Measurements from ENCODE around the gene NOVA2. TPM values are rescaled to one million over a fixed set of nuclear protein-coding genes. Genes with fewer than 3 reads are reported as not detected.
A peak's percentile ranks its signal among the peaks of the same experiment; 100 is the strongest.

The NOVA2 gene
- total and polyA plus RNA-seq, 2 of the 8 experiments (the other 6 are each of a cell fraction or from before 2014, with no cell fraction given) = 3.2 to 24.6 TPM

- H3K27ac ChIP-seq (ENCODE audit: low read depth, low read length) = no peak overlapping the region
- H2AK5ac ChIP-seq (ENCODE audit: low read depth, low read length) = no peak overlapping the region
- H4K20me1 ChIP-seq (replicated peaks in 1 of 2; ENCODE audit: control insufficient read depth in 1 of 2, insufficient read depth in 2 of 2, low read length in 2 of 2) = peaks cover 9 to 10% of the 10 kb centered on the region in 2 experiments
- no peak overlapping the region for H2BK20ac ChIP-seq (ENCODE audit: low read length)
- peaks cover 8% of the 10 kb centered on the region; the same call in 1 of the 2 replicates for H3K23me2 ChIP-seq (ENCODE audit: low read depth, low read length)
- no peaks in the 10 kb centered on the region for H3K9me3 ChIP-seq (ENCODE audit: insufficient read depth in 2 of 2, low read depth in 1 of 2, low read length in 1 of 2)
- H3K4me1 ChIP-seq (replicated peaks in 1 of 4; ENCODE audit: control insufficient read depth in 3 of 4, insufficient read depth in 4 of 4, low read length in 3 of 4) = peaks cover 2 to 9% (median 7%) of the 10 kb centered on the region in 4 experiments; a peak in 5 of 7 replicates
- H3K9ac ChIP-seq (replicated peaks in 1 of 4; ENCODE audit: extremely low read depth in 1 of 4, low read depth in 3 of 4, low read length in 3 of 4) = no peak overlapping the region
- ChIA-PET CTCF (ENCODE audit: partially characterized antibody) (interaction anchor here (1.2 kb wide), 2 partner anchors 56 to 88 kb away, joined by 3 read pairs; partner anchors contain the start of gene NANOS2), POLR2A (ENCODE audit: partially characterized antibody) (interaction anchor here (1.4 to 1.6 kb wide), 2 partner anchors 9 to 17 kb away, joined by 3 read pairs; no protein-coding TSS in a partner anchor)
- peaks cover 0 to 3% (median 0%) of the 10 kb centered on the region in 4 experiments; a peak in 1 of 8 replicates for H3K36me3 ChIP-seq (ENCODE audit: control insufficient read depth in 2 of 4, insufficient read depth in 4 of 4, low read length in 3 of 4)
- no peak overlapping the region for H4K8ac ChIP-seq (ENCODE audit: extremely low read depth, insufficient read depth, low read length)
- FAIRE-seq (no peak), DNase-seq (ENCODE audit: low read depth in 1 of 2, low spot score in 2 of 2) (no peak)
- no peak overlapping the region for H2BK12ac ChIP-seq (ENCODE audit: low read depth, low read length)
- peaks cover 0 to 5% (median 2%) of the 10 kb centered on the region in 4 experiments; a peak in 3 of 7 replicates for H3K27me3 ChIP-seq (replicated peaks in 1 of 4; ENCODE audit: control insufficient read depth in 3 of 4, extremely low read depth in 1 of 4, insufficient read depth in 3 of 4, low read length in 3 of 4)
- no peak overlapping the region for H3K4me2 ChIP-seq (ENCODE audit: insufficient read depth in 1 of 2, low read depth in 2 of 2, low read length in 2 of 2)
- H4K91ac ChIP-seq (replicated peaks; ENCODE audit: insufficient read length, low read length) = no peak overlapping the region
- H3K4ac ChIP-seq (replicated peaks; ENCODE audit: insufficient read length, low read depth, low read length) = no peak overlapping the region
- H2BK5ac ChIP-seq (ENCODE audit: low read depth, low read length) = no peak overlapping the region
- no peak overlapping the region for H3K18ac ChIP-seq (ENCODE audit: extremely low read depth, low read length)
- H3K4me3 ChIP-seq (ENCODE audit: extremely low read depth in 1 of 4, insufficient read depth in 2 of 4, low read depth in 3 of 4, low read length in 4 of 4) = no peak overlapping the region
- H3K79me2 ChIP-seq (ENCODE audit: control insufficient read depth in 1 of 2, insufficient read depth in 2 of 2, low read length in 2 of 2) = no peaks in the 10 kb centered on the region
- no peak for TF ChIP-seq RXRA (IDR thresholded peaks at IDR 0.05; ENCODE audit: insufficient read depth, low read depth, low read length)
- TF ChIP-seq HDAC6 (IDR thresholded peaks at IDR 0.05; ENCODE audit: low read depth, low read length) = no peak
- 0 out of 2 replicates have a peak, but pooled peaks have one; percentile 8 for TF ChIP-seq KDM1A (IDR thresholded peaks at IDR 0.05; ENCODE audit: borderline replicate concordance, low read length)
- no peak for TF ChIP-seq SP1 (IDR thresholded peaks at IDR 0.05; ENCODE audit: low read depth, low read length)
- no peak overlapping the region for H2BK15ac ChIP-seq (ENCODE audit: low read length)
- no peak overlapping the region for H3K56ac ChIP-seq (replicated peaks; ENCODE audit: insufficient read length, low read depth, low read length)
- peaks cover 5% of the 10 kb centered on the region; the same call in 1 of the 2 replicates for H3K79me1 ChIP-seq (ENCODE audit: low read depth, low read length)
- H2BK120ac ChIP-seq (replicated peaks; ENCODE audit: low read depth, low read length) = no peak overlapping the region
- H3K23ac ChIP-seq (ENCODE audit: insufficient read length) = no peak overlapping the region
- H4K5ac ChIP-seq (ENCODE audit: insufficient read length, low read depth, low read length) = no peak overlapping the region
- no peak overlapping the region for H3K14ac ChIP-seq (ENCODE audit: insufficient read length)
- 85% methylated on average over 5 of the region's 5 CpGs; no CpG with 5 or more reads in 1 of the 2 experiments for WGBS, 2 experiments (ENCODE audit: extremely low coverage in 1 of 2, insufficient coverage in 1 of 2, insufficient read length in 1 of 2, insufficient replicate concordance in 2 of 2, low coverage in 1 of 2, low lambda C conversion rate in 2 of 2, missing lambda C conversion rate in 1 of 2)
- no peak overlapping the region for H2AFZ ChIP-seq (ENCODE audit: low read length)
Measured at GRCh38 chr19:45969676-45970075, 4.0 kb downstream of the NOVA2 start.
